Kidney epithelial cell (primary cell): Measurements from ENCODE around the gene GREM1. TPM values are rescaled to one million over a fixed set of nuclear protein-coding genes. Genes with fewer than 3 reads are reported as not detected.

ENCODE experiments used
- DNase-seq: peaks from one replicate; pipeline ENCODE4 v3.0.0-alpha.2; 2010; ENCODE audit warnings: low read depth
- H3K27me3 ChIP-seq: 2 replicates; pipeline ENCODE4 v1.6.0; 2011; ENCODE audit warnings: low read length; ENCODE audit not compliant: control insufficient read depth, insufficient read depth
- H3K36me3 ChIP-seq: 2 replicates; pipeline ENCODE4 v1.5.1; 2011; ENCODE audit warnings: low read length; ENCODE audit not compliant: control insufficient read depth, insufficient read depth
- H3K4me3 ChIP-seq: 2 replicates; pipeline ENCODE4 v1.5.1; 2011; ENCODE audit warnings: low read depth, mild to moderate bottlenecking, control low read depth, low read length
- total RNA-seq: library from RNA; depleted of rRNA; stranded (reverse); fragments of >200 nt; gene quantifications from 2 replicates; pipeline ENCODE4 v1.2.3, GENCODE V29; 2015
- TF ChIP-seq, protein P1 (sequence below): IDR thresholded peaks from 2 replicates; pipeline ENCODE4 v1.5.1; 2011; ENCODE audit warnings: mild to moderate bottlenecking, moderate library complexity, low read length, control low read depth, inconsistent platforms; ENCODE audit not compliant: insufficient read depth, poor library complexity, severe bottlenecking

Gene GREM1
- total RNA-seq, 1 donor from 2014 or later, result 68.4 TPM

DNA sequence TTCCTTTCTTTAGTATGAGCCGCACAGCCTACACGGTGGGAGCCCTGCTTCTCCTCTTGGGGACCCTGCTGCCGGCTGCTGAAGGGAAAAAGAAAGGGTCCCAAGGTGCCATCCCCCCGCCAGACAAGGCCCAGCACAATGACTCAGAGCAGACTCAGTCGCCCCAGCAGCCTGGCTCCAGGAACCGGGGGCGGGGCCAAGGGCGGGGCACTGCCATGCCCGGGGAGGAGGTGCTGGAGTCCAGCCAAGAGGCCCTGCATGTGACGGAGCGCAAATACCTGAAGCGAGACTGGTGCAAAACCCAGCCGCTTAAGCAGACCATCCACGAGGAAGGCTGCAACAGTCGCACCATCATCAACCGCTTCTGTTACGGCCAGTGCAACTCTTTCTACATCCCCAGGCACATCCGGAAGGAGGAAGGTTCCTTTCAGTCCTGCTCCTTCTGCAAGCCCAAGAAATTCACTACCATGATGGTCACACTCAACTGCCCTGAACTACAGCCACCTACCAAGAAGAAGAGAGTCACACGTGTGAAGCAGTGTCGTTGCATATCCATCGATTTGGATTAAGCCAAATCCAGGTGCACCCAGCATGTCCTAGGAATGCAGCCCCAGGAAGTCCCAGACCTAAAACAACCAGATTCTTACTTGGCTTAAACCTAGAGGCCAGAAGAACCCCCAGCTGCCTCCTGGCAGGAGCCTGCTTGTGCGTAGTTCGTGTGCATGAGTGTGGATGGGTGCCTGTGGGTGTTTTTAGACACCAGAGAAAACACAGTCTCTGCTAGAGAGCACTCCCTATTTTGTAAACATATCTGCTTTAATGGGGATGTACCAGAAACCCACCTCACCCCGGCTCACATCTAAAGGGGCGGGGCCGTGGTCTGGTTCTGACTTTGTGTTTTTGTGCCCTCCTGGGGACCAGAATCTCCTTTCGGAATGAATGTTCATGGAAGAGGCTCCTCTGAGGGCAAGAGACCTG is 13.2 kb downstream of the GREM1 start:
- TF ChIP-seq, protein P1, sequence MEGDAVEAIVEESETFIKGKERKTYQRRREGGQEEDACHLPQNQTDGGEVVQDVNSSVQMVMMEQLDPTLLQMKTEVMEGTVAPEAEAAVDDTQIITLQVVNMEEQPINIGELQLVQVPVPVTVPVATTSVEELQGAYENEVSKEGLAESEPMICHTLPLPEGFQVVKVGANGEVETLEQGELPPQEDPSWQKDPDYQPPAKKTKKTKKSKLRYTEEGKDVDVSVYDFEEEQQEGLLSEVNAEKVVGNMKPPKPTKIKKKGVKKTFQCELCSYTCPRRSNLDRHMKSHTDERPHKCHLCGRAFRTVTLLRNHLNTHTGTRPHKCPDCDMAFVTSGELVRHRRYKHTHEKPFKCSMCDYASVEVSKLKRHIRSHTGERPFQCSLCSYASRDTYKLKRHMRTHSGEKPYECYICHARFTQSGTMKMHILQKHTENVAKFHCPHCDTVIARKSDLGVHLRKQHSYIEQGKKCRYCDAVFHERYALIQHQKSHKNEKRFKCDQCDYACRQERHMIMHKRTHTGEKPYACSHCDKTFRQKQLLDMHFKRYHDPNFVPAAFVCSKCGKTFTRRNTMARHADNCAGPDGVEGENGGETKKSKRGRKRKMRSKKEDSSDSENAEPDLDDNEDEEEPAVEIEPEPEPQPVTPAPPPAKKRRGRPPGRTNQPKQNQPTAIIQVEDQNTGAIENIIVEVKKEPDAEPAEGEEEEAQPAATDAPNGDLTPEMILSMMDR, result no peak

DNA sequence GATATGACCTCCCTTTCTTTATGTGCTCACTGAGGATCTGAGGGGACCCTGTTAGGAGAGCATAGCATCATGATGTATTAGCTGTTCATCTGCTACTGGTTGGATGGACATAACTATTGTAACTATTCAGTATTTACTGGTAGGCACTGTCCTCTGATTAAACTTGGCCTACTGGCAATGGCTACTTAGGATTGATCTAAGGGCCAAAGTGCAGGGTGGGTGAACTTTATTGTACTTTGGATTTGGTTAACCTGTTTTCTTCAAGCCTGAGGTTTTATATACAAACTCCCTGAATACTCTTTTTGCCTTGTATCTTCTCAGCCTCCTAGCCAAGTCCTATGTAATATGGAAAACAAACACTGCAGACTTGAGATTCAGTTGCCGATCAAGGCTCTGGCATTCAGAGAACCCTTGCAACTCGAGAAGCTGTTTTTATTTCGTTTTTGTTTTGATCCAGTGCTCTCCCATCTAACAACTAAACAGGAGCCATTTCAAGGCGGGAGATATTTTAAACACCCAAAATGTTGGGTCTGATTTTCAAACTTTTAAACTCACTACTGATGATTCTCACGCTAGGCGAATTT is 14.9 kb downstream of the GREM1 start:
- Histone ChIP-seq H3K4me3 (no peak overlapping the region), H3K27me3 (no peaks in the 10 kb centered on the region), H3K36me3 (no peaks in the 10 kb centered on the region)
- DNase-seq, result no peak
- TF ChIP-seq, protein P1, result no peak

More for the DNA sequence above, 13.2 kb downstream of the GREM1 start:
- no peak overlapping the region for H3K4me3 ChIP-seq
- peak; percentile 61 for DNase-seq
- no peaks in the 10 kb centered on the region for H3K36me3 ChIP-seq
- H3K27me3 ChIP-seq, result no peaks in the 10 kb centered on the region

DNA sequence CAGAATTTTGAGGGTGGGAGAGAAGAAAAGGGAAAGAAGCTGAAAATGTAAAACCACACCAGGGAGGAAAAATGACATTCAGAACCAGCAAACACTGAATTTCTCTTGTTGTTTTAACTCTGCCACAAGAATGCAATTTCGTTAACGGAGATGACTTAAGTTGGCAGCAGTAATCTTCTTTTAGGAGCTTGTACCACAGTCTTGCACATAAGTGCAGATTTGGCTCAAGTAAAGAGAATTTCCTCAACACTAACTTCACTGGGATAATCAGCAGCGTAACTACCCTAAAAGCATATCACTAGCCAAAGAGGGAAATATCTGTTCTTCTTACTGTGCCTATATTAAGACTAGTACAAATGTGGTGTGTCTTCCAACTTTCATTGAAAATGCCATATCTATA is 15.5 kb downstream of the GREM1 start:
- no peak for DNase-seq
- Histone ChIP-seq H3K36me3 (no peaks in the 10 kb centered on the region), H3K4me3 (no peak overlapping the region), H3K27me3 (no peaks in the 10 kb centered on the region)
- TF ChIP-seq, protein P1, result no peak

- TF ChIP-seq, protein P1, result no peak
- DNase-seq, result no peak
- no peaks in the 10 kb centered on the region for H3K27me3 ChIP-seq
- no peak overlapping the region for H3K4me3 ChIP-seq
- H3K36me3 ChIP-seq, result no peaks in the 10 kb centered on the region
Observed at GRCh38 chr15:32735989-32736700, 18.3 kb downstream of the GREM1 start.

DNA sequence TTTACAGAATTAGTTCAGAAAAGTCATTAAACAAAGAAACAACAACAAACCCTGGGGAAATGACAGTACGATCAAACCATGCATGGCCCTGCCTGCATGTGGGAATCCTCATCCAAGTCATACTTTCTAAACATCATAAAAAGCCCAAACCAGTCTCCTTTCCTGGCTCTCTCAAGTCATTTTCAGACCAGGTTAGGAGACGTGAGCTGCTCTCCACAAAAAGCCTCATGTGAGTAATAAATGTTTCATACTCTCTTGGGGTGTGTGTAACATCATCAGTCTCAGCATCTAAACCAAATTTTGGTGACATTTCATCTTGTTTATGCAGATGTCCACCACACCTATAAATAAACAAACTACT is 18.9 kb downstream of the GREM1 start:
- H3K4me3 ChIP-seq, result no peak overlapping the region
- H3K36me3 ChIP-seq, result no peaks in the 10 kb centered on the region
- no peak for DNase-seq
- H3K27me3 ChIP-seq, result no peaks in the 10 kb centered on the region
- TF ChIP-seq, protein P1, result no peak
